Right lobe of liver (tissue), 4 donors: ENCODE results near the gene FEN1.

Experiments
- CTCF ChIP-seq, 4 donors: fragments of 200-600 bp in 3 of 4; fragments of 450-650 bp in 1 of 4; IDR thresholded peaks; one replicate each; pipeline versions ENCODE4 v1.5.1 to v1.8.0; 2016 to 2022; ENCODE audit warnings: antibody characterized with exemption in 4 of 4, mild to moderate bottlenecking in 2 of 4
- POLR2A ChIP-seq: fragments of 450-650 bp; IDR thresholded peaks from one replicate; pipeline ENCODE4 v1.6.1; 2017; ENCODE audit warnings: antibody characterized with exemption, mild to moderate bottlenecking
- donor health status: DM: no; HTN: no; CAD: no.
- donor health status: DM: no; HTN: no; CAD: no.
- donor health status: DM: no; HTN: yes; CAD: no.

- TF ChIP-seq CTCF (IDR thresholded peaks at IDR 0.05) (no peak), POLR2A (no peak)
Measured at GRCh38 chr11:61803889-61804647, 11.4 kb downstream of the FEN1 start.
